ENCODE results near the gene MRPL37.
"Not testable (repeated sequence)": the region's sequence is repeated elsewhere in the genome, so short reads cannot be mapped to it uniquely, and the experiment has no call there.

The MRPL37 gene

DNA sequence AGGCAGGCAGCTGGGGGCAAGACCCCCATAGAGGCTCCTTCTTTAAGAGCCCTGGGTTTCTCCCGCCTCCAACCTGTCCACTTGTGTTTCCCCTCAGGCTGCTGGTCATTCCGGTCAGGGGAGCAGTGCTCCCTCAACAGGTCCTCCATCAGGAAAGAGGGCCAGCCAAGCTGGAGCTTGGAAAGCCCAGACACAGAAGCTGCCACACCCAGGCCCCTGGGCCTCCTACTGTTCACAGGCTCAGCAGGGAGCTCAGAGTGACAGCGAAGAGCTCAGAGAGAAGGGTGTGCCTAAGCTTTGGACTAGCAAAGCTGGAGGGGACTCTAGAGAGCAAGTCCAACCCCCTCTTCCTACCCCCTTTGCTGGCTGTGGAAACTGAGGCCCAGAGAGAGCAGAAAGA is 36.9 kb upstream of the MRPL37 start:
- no peaks in the 10 kb centered on the region for H3K9me3 ChIP-seq (ENCODE audit: control insufficient read depth, low read length)
- H3K4me1 ChIP-seq (ENCODE audit: control insufficient read depth, insufficient read depth, low read depth, low read length) = peaks cover 5% of the 10 kb centered on the region
- DNase-seq = no peak
- no peak overlapping the region for H3K4me3 ChIP-seq (ENCODE audit: insufficient read depth in 1 of 2, low read depth in 1 of 2, low read length in 2 of 2)
- H2AFZ ChIP-seq (ENCODE audit: low read depth, low read length) = no peak overlapping the region
- H3K36me3 ChIP-seq (ENCODE audit: control insufficient read depth in 1 of 2, insufficient read depth in 2 of 2, low read depth in 1 of 2, low read length in 2 of 2) = no peaks in the 10 kb centered on the region
- H3K27me3 ChIP-seq (ENCODE audit: control insufficient read depth in 1 of 2, insufficient read depth in 1 of 2, low read length in 2 of 2) = peaks cover 24 to 27% of the 10 kb centered on the region in 2 experiments
- H3K4me2 ChIP-seq (ENCODE audit: low read length, poor library complexity, severe bottlenecking) = no peak overlapping the region
- H3K4ac ChIP-seq (ENCODE audit: low read depth in 1 of 2, low read length in 2 of 2) = no peak overlapping the region
- H3K18ac ChIP-seq (ENCODE audit: low read depth in 1 of 2, low read length in 2 of 2) = no peak overlapping the region
- no peak overlapping the region for H4K8ac ChIP-seq (ENCODE audit: low read length)
- H2BK12ac ChIP-seq (ENCODE audit: low read length in 2 of 2) = no peak overlapping the region
- no peak overlapping the region for H4K91ac ChIP-seq (ENCODE audit: low read length)
- no peak overlapping the region for H3K23ac ChIP-seq (ENCODE audit: low read length in 2 of 2)
- H2BK15ac ChIP-seq (ENCODE audit: low read depth, poor library complexity, severe bottlenecking) = no peak overlapping the region
- no peak overlapping the region for H2BK5ac ChIP-seq (ENCODE audit: low read depth, low read length, poor library complexity, severe bottlenecking)
- WGBS = 93% methylated on average over 3 of the region's 3 CpGs
- H3K9ac ChIP-seq (ENCODE audit: low read length) = no peak overlapping the region
- no peak overlapping the region for H2BK120ac ChIP-seq (ENCODE audit: low read depth, low read length)
- no peaks in the 10 kb centered on the region for H3K79me1 ChIP-seq (replicated peaks; ENCODE audit: low read length, poor library complexity, severe bottlenecking)
- H3K14ac ChIP-seq (ENCODE audit: low read length in 2 of 2) = no peak overlapping the region
- H3K27ac ChIP-seq (ENCODE audit: low read length, poor library complexity, severe bottlenecking) = no peak overlapping the region
- H2AK5ac ChIP-seq (ENCODE audit: low read length, severe bottlenecking) = no peak overlapping the region

DNA sequence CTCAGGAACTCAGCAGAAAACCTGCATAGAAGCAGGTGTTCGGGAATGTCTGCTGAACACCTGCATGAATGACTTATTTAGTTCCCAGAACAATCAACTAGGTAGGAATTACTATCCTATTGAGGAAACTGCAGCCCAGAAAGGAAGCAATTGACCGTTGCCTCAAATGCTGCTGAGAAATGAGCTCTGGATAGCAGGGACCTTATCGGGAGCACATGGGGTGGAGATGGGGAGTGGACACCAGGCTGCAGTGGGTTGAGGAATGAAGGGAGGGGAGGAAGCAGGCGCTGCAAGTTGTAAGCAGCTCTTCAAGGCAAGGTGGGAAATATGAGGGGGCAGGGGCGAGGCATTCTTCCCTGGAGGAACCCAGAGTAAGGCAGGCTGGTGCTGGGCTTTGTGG is 36.4 kb upstream of the MRPL37 start:
- DNase-seq = no peak
- Histone ChIP-seq H3K9me3 (ENCODE audit: control insufficient read depth, low read length) (no peaks in the 10 kb centered on the region), H2BK120ac (ENCODE audit: low read depth, low read length) (no peak overlapping the region), H2BK15ac (ENCODE audit: low read depth, poor library complexity, severe bottlenecking) (no peak overlapping the region), H3K36me3 (ENCODE audit: control insufficient read depth in 1 of 2, insufficient read depth in 2 of 2, low read depth in 1 of 2, low read length in 2 of 2) (peaks cover 0 to 3% of the 10 kb centered on the region in 2 experiments), H3K18ac (ENCODE audit: low read depth in 1 of 2, low read length in 2 of 2) (no peak overlapping the region), H2AFZ (ENCODE audit: low read depth, low read length) (no peak overlapping the region), H4K91ac (ENCODE audit: low read length) (no peak overlapping the region), H4K8ac (ENCODE audit: low read length) (no peak overlapping the region), H3K27ac (ENCODE audit: low read length, poor library complexity, severe bottlenecking) (no peak overlapping the region), H3K4me1 (ENCODE audit: control insufficient read depth, insufficient read depth, low read depth, low read length) (peaks cover 2% of the 10 kb centered on the region), H3K23ac (ENCODE audit: low read length in 2 of 2) (no peak overlapping the region), H3K14ac (ENCODE audit: low read length in 2 of 2) (no peak overlapping the region), H3K4ac (ENCODE audit: low read depth in 1 of 2, low read length in 2 of 2) (no peak overlapping the region), H3K79me1 (replicated peaks; ENCODE audit: low read length, poor library complexity, severe bottlenecking) (no peaks in the 10 kb centered on the region), H3K4me3 (ENCODE audit: insufficient read depth in 1 of 2, low read depth in 1 of 2, low read length in 2 of 2) (no peak overlapping the region), H2BK12ac (ENCODE audit: low read length in 2 of 2) (no peak overlapping the region), H2AK5ac (ENCODE audit: low read length, severe bottlenecking) (no peak overlapping the region), H2BK5ac (ENCODE audit: low read depth, low read length, poor library complexity, severe bottlenecking) (no peak overlapping the region), H3K27me3 (ENCODE audit: control insufficient read depth in 1 of 2, insufficient read depth in 1 of 2, low read length in 2 of 2) (peaks cover 24 to 27% of the 10 kb centered on the region in 2 experiments), H3K4me2 (ENCODE audit: low read length, poor library complexity, severe bottlenecking) (no peak overlapping the region), H3K9ac (ENCODE audit: low read length) (no peak overlapping the region)
- WGBS = 88% methylated on average over 5 of the region's 5 CpGs

GRCh38 chr1:54165146-54165545 is 34.8 kb upstream of the MRPL37 start:
- peaks cover 2% of the 10 kb centered on the region for H3K4me1 ChIP-seq (ENCODE audit: control insufficient read depth, insufficient read depth, low read depth, low read length)
- H2BK120ac ChIP-seq (ENCODE audit: low read depth, low read length) = no peak overlapping the region
- no peaks in the 10 kb centered on the region for H3K9me3 ChIP-seq (ENCODE audit: control insufficient read depth, low read length)
- H3K9ac ChIP-seq (ENCODE audit: low read length) = no peak overlapping the region
- H3K14ac ChIP-seq (ENCODE audit: low read length in 2 of 2) = no peak overlapping the region
- no peak overlapping the region for H2BK15ac ChIP-seq (ENCODE audit: low read depth, poor library complexity, severe bottlenecking)
- DNase-seq = no peak
- peaks cover 0 to 4% of the 10 kb centered on the region in 2 experiments for H3K36me3 ChIP-seq (ENCODE audit: control insufficient read depth in 1 of 2, insufficient read depth in 2 of 2, low read depth in 1 of 2, low read length in 2 of 2)
- H3K27me3 ChIP-seq (ENCODE audit: control insufficient read depth in 1 of 2, insufficient read depth in 1 of 2, low read length in 2 of 2) = peaks cover 24% of the 10 kb centered on the region in 2 experiments
- H4K91ac ChIP-seq (ENCODE audit: low read length) = no peak overlapping the region
- H3K4ac ChIP-seq (ENCODE audit: low read depth in 1 of 2, low read length in 2 of 2) = no peak overlapping the region
- no peak overlapping the region for H3K27ac ChIP-seq (ENCODE audit: low read length, poor library complexity, severe bottlenecking)
- H2AK5ac ChIP-seq (ENCODE audit: low read length, severe bottlenecking) = no peak overlapping the region
- H3K18ac ChIP-seq (ENCODE audit: low read depth in 1 of 2, low read length in 2 of 2) = no peak overlapping the region
- H3K4me2 ChIP-seq (ENCODE audit: low read length, poor library complexity, severe bottlenecking) = no peak overlapping the region
- H3K4me3 ChIP-seq (ENCODE audit: insufficient read depth in 1 of 2, low read depth in 1 of 2, low read length in 2 of 2) = no peak overlapping the region
- no peak overlapping the region for H4K8ac ChIP-seq (ENCODE audit: low read length)
- H3K79me1 ChIP-seq (replicated peaks; ENCODE audit: low read length, poor library complexity, severe bottlenecking) = no peaks in the 10 kb centered on the region
- no peak overlapping the region for H3K23ac ChIP-seq (ENCODE audit: low read length in 2 of 2)
- no peak overlapping the region for H2BK12ac ChIP-seq (ENCODE audit: low read length in 2 of 2)
- WGBS = 93% methylated on average over 15 of the region's 15 CpGs
- H2AFZ ChIP-seq (ENCODE audit: low read depth, low read length) = no peak overlapping the region
- H2BK5ac ChIP-seq (ENCODE audit: low read depth, low read length, poor library complexity, severe bottlenecking) = no peak overlapping the region

- not testable (repeated sequence) for H3K18ac ChIP-seq (ENCODE audit: low read depth in 1 of 2, low read length in 2 of 2); H2BK12ac ChIP-seq (ENCODE audit: low read length in 2 of 2); H3K4me3 ChIP-seq (ENCODE audit: insufficient read depth in 1 of 2, low read depth in 1 of 2, low read length in 2 of 2); H3K4me1 ChIP-seq (ENCODE audit: control insufficient read depth, insufficient read depth, low read depth, low read length); H3K14ac ChIP-seq (ENCODE audit: low read length in 2 of 2); H2AFZ ChIP-seq (ENCODE audit: low read depth, low read length); H2AK5ac ChIP-seq (ENCODE audit: low read length, severe bottlenecking); H3K23ac ChIP-seq (ENCODE audit: low read length in 2 of 2); H3K4ac ChIP-seq (ENCODE audit: low read depth in 1 of 2, low read length in 2 of 2); DNase-seq; H3K79me1 ChIP-seq (replicated peaks; ENCODE audit: low read length, poor library complexity, severe bottlenecking); H3K9me3 ChIP-seq (ENCODE audit: control insufficient read depth, low read length); H4K8ac ChIP-seq (ENCODE audit: low read length); H3K27ac ChIP-seq (ENCODE audit: low read length, poor library complexity, severe bottlenecking); H3K4me2 ChIP-seq (ENCODE audit: low read length, poor library complexity, severe bottlenecking); H2BK120ac ChIP-seq (ENCODE audit: low read depth, low read length); H3K36me3 ChIP-seq (ENCODE audit: control insufficient read depth in 1 of 2, insufficient read depth in 2 of 2, low read depth in 1 of 2, low read length in 2 of 2); H2BK5ac ChIP-seq (ENCODE audit: low read depth, low read length, poor library complexity, severe bottlenecking); H4K91ac ChIP-seq (ENCODE audit: low read length); H3K9ac ChIP-seq (ENCODE audit: low read length); H2BK15ac ChIP-seq (ENCODE audit: low read depth, poor library complexity, severe bottlenecking)
- H3K27me3 ChIP-seq (ENCODE audit: control insufficient read depth in 1 of 2, insufficient read depth in 1 of 2, low read length in 2 of 2) = peaks cover 13 to 16% of the 10 kb centered on the region in 2 experiments
- 100% methylated on average over 7 of the region's 8 CpGs for WGBS
These were observed 33.6 kb upstream of the MRPL37 start for GRCh38 chr1:54166357-54166756.
